Common myeloid progenitor, CD34-positive (primary cell): Measurements from ENCODE around the gene TFF3.

Experiments used
- CTCF ChIA-PET: fragments of 350-600 bp; sonication (Branson Sonifier 250); formaldehyde crosslinking; loops from one replicate; lab custom pipeline; 2021; ENCODE audit warnings: antibody characterized with exemption; lab: Charles Lee
- POLR2A ChIA-PET: fragments of 350-600 bp; sonication (Branson Sonifier 250); formaldehyde crosslinking; loops from one replicate; lab custom pipeline; 2021; ENCODE audit warnings: antibody characterized with exemption; lab: Charles Lee
- DNase-seq, 3 donors: peaks; one replicate each; pipeline versions ENCODE4 v3.0.0 to v3.0.0-alpha.2; 2013
- H3K27ac ChIP-seq, 2 experiments: 1 replicate in 1 of 2; 2 replicates in 1 of 2; pipeline ENCODE4 v1.7.0; 2013; ENCODE audit warnings: inconsistent platforms in 2 of 2, low read length in 2 of 2, mild to moderate bottlenecking in 2 of 2, low read depth in 1 of 2, moderate library complexity in 1 of 2; ENCODE audit not compliant: severe bottlenecking in 2 of 2, insufficient read depth in 1 of 2, poor library complexity in 1 of 2
- H3K27me3 ChIP-seq, 5 experiments: replicated peaks in 2 of 5; 1 replicate in 3 of 5; 2 replicates in 2 of 5; pipeline versions ENCODE4 v1.6.1 to v1.7.0; 2013; ENCODE audit warnings: low read length in 4 of 5, mild to moderate bottlenecking in 2 of 5, moderate library complexity in 2 of 5, inconsistent platforms in 1 of 5; ENCODE audit not compliant: insufficient read depth in 5 of 5, control insufficient read depth in 4 of 5
- H3K36me3 ChIP-seq, 4 experiments: 1 replicate in 2 of 4; 2 replicates in 2 of 4; pipeline versions ENCODE4 v1.6.1 to v1.7.0; 2013; ENCODE audit warnings: low read length in 3 of 4, control low read depth in 1 of 4, mild to moderate bottlenecking in 1 of 4; ENCODE audit not compliant: control insufficient read depth in 4 of 4, insufficient read depth in 4 of 4
- H3K4me1 ChIP-seq, 4 experiments: 1 replicate in 3 of 4; 2 replicates in 1 of 4; pipeline versions ENCODE4 v1.6.1 to v1.7.1; 2013; ENCODE audit warnings: low read length in 3 of 4, mild to moderate bottlenecking in 3 of 4, control low read depth in 1 of 4, inconsistent platforms in 1 of 4, moderate library complexity in 1 of 4; ENCODE audit not compliant: control insufficient read depth in 4 of 4, insufficient read depth in 4 of 4; ENCODE audit errors: control extremely low read depth in 1 of 4
- H3K4me3 ChIP-seq, 7 experiments: 1 replicate in 4 of 7; 2 replicates in 3 of 7; pipeline versions ENCODE4 v1.5.1 to v1.7.0; 2013; ENCODE audit warnings: mild to moderate bottlenecking in 7 of 7, low read length in 6 of 7, moderate library complexity in 6 of 7, inconsistent platforms in 2 of 7, low read depth in 2 of 7, control low read depth in 1 of 7; ENCODE audit not compliant: insufficient read depth in 4 of 7, control insufficient read depth in 1 of 7; ENCODE audit errors: extremely low read depth in 1 of 7
- H3K9me3 ChIP-seq, 5 experiments: 1 replicate in 4 of 5; 2 replicates in 1 of 5; pipeline versions ENCODE4 v1.6.1 to v1.7.1; 2013; ENCODE audit warnings: low read length in 4 of 5, mild to moderate bottlenecking in 2 of 5, inconsistent platforms in 1 of 5, low read depth in 1 of 5, moderate library complexity in 1 of 5; ENCODE audit not compliant: control insufficient read depth in 4 of 5, insufficient read depth in 2 of 5; ENCODE audit errors: control extremely low read depth in 1 of 5
- WGBS: methylation state at CpG from one replicate; pipeline ENCODE4 v1.1.5; 2013; ENCODE audit not compliant: insufficient coverage; 5-methylcytosine and 5-hydroxymethylcytosine counted together

Gene TFF3

DNA sequence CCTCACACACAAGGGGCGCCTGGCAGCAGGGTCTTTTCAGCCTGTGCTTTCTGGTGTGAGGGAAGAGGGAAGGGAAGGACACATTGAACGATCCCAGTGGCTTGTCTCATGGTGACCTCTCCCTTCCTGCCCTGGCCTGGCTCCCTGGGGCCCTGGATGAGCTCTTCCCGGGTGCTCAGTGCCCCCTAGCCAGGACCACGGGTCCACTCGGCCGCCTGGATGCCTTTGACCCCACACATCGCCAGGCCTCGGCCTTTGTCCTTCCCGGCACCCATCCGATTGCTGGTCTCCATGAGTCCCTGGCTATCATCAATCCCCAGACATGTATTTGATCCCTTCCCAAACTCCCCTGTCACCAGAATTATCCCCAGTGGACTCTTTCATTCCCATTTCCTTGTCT, 6.0 kb upstream of the TFF3 start:
- CTCF ChIA-PET: interaction anchor here (2.5 to 4.2 kb wide), 2 partner anchors 11 to 12 kb away, joined by 8 to 30 read pairs; no protein-coding TSS in a partner anchor
- Histone ChIP-seq H3K9me3 (peaks cover 0 to 8% (median 0%) of the 10 kb centered on the region in 5 experiments), H3K27ac (no peak overlapping the region), H3K36me3 (no peaks in the 10 kb centered on the region), H3K4me3 (no peak overlapping the region), H3K4me1 (peaks cover 3 to 24% (median 13%) of the 10 kb centered on the region in 4 experiments), H3K27me3 (no peaks in the 10 kb centered on the region)
- WGBS: 97% methylated on average over 6 of the region's 10 CpGs
- POLR2A ChIA-PET: no interaction called here
- no peak for DNase-seq

DNA sequence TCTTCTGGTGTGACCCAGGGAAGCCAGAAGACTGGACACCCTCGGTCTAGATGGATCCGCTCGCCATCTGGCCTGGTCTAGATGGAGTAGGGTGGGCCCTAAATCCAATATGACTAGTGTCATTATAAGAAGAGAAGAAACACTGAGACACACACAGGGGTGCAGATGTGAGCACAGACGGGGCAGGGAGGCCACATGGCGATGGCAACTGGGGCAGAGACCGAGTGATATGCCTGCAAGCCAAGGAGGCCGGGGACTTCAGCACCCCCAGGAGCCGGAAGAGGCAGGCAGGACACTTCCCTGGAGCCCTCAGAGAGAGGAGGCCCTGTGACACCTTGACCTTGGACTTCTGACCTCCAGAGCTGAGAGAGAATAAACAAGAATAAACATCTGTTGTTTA, 5.6 kb upstream of the TFF3 start:
- Histone ChIP-seq H3K4me1 (peaks cover 3 to 24% (median 13%) of the 10 kb centered on the region in 4 experiments), H3K36me3 (no peaks in the 10 kb centered on the region), H3K27me3 (no peaks in the 10 kb centered on the region), H3K9me3 (peaks cover 0 to 8% (median 0%) of the 10 kb centered on the region in 5 experiments), H3K27ac (no peak overlapping the region), H3K4me3 (no peak overlapping the region)
- WGBS: 100% methylated on average over 5 of the region's 8 CpGs
- CTCF ChIA-PET: interaction anchor here (4.2 kb wide), 1 partner anchor 11 kb away, joined by 30 read pairs; no protein-coding TSS in a partner anchor
- no peak for DNase-seq
- POLR2A ChIA-PET: no interaction called here

DNA sequence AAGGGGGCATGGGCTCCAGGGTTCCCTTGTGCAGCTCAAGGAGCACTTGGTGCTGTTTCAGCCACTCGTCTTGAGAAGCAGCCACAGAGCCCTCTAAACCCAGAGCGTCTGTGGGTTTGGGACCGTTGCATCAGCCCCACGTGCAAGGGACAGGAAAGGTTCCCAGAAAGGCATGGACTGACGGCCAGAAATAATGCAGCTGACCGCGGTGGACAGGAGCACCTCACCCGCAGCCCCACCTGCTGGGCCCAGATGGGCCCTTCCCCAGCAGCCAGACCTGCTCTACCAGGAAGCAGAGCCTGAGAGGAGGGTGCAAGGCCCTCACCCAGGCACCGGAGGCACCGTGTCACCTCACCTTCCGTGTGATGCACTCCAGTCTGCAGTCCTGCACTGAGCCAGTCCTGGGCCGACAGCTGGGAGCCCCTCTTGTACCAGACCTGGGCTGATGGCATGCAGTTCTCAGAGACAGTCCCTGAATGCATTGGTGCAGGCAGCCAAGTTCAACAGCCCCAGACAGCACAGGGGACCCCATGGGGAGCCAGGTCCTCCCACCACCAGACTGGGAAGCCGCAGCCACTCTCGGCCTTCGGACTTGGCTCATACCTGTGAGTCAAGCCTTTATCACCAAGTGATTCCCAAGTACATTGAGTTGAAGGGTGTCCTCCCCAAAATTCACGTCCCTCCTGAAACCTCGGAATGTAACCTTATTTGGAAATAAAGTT, 4.8 kb upstream of the TFF3 start:
- POLR2A ChIA-PET: no interaction called here
- H3K4me3 ChIP-seq: no peak overlapping the region
- no peak overlapping the region for H3K27ac ChIP-seq
- no peaks in the 10 kb centered on the region for H3K27me3 ChIP-seq
- CTCF ChIA-PET: interaction anchor here (0.7 to 4.2 kb wide), 2 partner anchors 10 to 119 kb away, joined by 3 to 30 read pairs; no protein-coding TSS in a partner anchor
- no peak for DNase-seq
- no peaks in the 10 kb centered on the region for H3K36me3 ChIP-seq
- peaks cover 3 to 24% (median 13%) of the 10 kb centered on the region in 4 experiments for H3K4me1 ChIP-seq
- whole genome bisulfite sequencing: 62% methylated on average over 15 of the region's 17 CpGs
- H3K9me3 ChIP-seq: peaks cover 0 to 1% (median 0%) of the 10 kb centered on the region in 5 experiments

DNA sequence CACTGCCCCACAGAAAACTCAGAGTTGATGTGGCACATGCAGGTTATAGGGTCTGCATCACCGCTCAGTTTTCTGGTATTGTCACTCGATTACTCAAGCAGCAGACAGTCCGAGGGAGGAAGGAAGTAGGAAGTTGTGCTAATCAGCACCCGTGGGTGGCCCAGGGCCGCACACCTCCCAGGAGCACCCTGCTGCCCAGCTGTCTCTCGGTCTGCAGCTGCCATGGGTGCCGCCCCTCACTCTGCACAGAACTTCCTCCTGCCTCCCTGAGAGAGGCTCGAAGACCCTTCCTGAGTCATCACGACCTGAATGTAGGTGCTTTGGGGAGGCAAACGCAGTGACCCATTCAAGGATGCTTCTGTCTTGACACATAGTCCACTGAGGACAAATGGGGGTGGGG, 4.2 kb upstream of the TFF3 start:
- ChIA-PET POLR2A (no interaction called here), CTCF (interaction anchor here (0.7 to 4.2 kb wide), 3 partner anchors 10 to 174 kb away, joined by 3 to 30 read pairs (median 3); no protein-coding TSS in a partner anchor)
- Histone ChIP-seq H3K27me3 (no peaks in the 10 kb centered on the region), H3K9me3 (no peaks in the 10 kb centered on the region), H3K4me1 (peaks cover 3 to 24% (median 13%) of the 10 kb centered on the region in 4 experiments), H3K4me3 (no peak overlapping the region), H3K27ac (no peak overlapping the region), H3K36me3 (no peaks in the 10 kb centered on the region)
- WGBS: 2% methylated on average over 10 of the region's 10 CpGs
- peak; percentile 61 to 88 (median 75) for DNase-seq

DNA sequence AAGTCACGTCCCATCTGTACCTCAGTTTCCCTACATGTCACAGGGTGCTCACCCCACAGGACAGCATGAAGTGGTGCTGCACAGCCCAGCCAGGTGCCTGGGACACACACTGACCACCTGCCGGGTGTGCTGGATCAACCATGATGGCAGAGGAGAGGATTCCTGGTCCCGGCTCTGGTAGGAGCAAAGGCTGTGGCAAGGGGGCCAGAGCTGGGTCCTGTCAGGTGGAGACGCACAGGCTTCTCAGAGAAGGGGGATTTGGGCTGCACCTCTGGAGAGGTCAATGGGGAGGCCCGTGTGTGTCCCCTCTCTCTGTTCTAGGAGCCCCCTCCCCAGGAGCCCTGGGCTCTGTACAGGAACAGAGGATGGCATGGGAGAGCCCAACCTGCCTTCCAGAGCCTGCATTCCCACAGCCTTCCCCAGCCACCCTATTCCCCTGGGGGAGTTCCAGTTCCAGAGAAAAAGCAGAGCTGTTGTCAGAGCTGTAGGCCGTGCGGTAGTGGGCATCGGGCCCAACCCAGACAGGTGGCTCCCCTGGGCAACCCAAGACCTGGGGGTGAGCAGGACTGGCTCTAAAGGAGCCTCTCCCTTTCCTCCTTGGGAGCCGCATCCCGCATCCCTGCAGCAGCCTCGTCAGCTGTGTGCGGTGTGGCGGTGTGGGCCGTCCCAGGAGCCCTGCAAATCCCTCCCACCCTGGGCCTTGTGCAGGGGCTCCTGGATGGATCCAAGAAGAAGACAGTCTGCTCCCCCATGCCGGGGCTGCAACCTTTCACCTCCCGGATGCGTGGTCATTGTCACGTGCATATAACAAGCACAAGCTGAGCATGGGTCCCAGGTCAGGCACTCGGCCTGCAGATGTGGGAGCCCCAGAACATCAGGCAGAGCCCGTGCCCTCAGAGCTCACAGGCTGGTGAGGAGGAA, 2.9 kb upstream of the TFF3 start:
- H3K4me3 ChIP-seq: no peak overlapping the region
- H3K36me3 ChIP-seq: no peaks in the 10 kb centered on the region
- H3K27ac ChIP-seq: no peak overlapping the region
- 97% methylated on average over 19 of the region's 20 CpGs for WGBS
- no peaks in the 10 kb centered on the region for H3K9me3 ChIP-seq
- ChIA-PET CTCF (interaction anchor here (1.0 to 4.2 kb wide), 3 partner anchors 8 to 172 kb away, joined by 3 to 30 read pairs (median 3); no protein-coding TSS in a partner anchor), POLR2A (interaction anchor here (0.6 to 0.7 kb wide), 2 partner anchors 9 to 13 kb away, joined by 3 read pairs; no protein-coding TSS in a partner anchor)
- no peak for DNase-seq
- H3K27me3 ChIP-seq: no peaks in the 10 kb centered on the region
- peaks cover 3 to 24% (median 13%) of the 10 kb centered on the region in 4 experiments for H3K4me1 ChIP-seq

DNA sequence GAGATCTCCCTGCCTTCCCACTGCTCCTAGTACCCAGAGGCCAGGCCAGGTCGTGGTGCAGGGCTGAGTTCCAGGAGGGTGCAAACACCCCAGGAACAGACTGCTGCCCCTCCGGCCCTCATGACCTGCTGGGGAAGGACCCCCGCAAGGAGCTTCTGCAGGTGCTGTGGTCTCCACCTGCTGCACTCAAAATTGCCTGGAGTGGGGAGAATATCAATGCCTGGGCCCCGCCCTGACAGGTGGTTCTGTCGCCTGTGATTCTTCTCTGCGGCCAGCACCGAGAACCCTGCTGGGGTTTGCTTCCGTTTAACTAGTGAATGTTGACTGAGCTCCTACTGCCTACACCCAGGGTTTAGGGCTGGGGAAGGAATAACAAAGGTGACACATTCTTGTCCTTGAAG, 2.1 kb upstream of the TFF3 start:
- H3K27me3 ChIP-seq: no peaks in the 10 kb centered on the region
- H3K9me3 ChIP-seq: no peaks in the 10 kb centered on the region
- H3K4me1 ChIP-seq: peaks cover 3 to 24% (median 13%) of the 10 kb centered on the region in 4 experiments
- H3K4me3 ChIP-seq: no peak overlapping the region
- WGBS: 96% methylated on average over 7 of the region's 8 CpGs
- DNase-seq: no peak
- H3K36me3 ChIP-seq: no peaks in the 10 kb centered on the region
- no peak overlapping the region for H3K27ac ChIP-seq
- ChIA-PET CTCF (interaction anchor here (4.2 kb wide), 1 partner anchor 8 kb away, joined by 30 read pairs; no protein-coding TSS in a partner anchor), POLR2A (interaction anchor here (0.6 kb wide), 1 partner anchor 8 kb away, joined by 3 read pairs; no protein-coding TSS in a partner anchor)
